GM19452 (cell line): ENCODE results near the gene STT3A.
A peak's percentile ranks its signal among the peaks of the same experiment; 100 is the strongest.
"Not testable (repeated sequence)": the region's sequence is repeated elsewhere in the genome, so short reads cannot be mapped to it uniquely, and the experiment has no call there.

ENCODE experiments used
- ATAC-seq: cut with Tn5 transposase; IDR thresholded peaks from one replicate; pipeline ENCODE4 v1.9.1; 2021; ENCODE audit not compliant: unreplicated experiment

STT3A gene

GRCh38 chr11:125592305-125593113, at the start of gene STT3A:
TSS of gene STT3A (plus strand) at chr11:125592852. CDS start at chr11:125595916, 3,064 bp downstream.
- ATAC-seq: peak; percentile 98

- ATAC-seq: no peak
These were observed 41.9 kb upstream of the STT3A start for GRCh38 chr11:125550780-125551179.

GRCh38 chr11:125551835-125552342, 40.8 kb upstream of the STT3A start:
- ATAC-seq: no peak

GRCh38 chr11:125552927-125553326, 39.7 kb upstream of the STT3A start:
- ATAC-seq: no peak

- ATAC-seq: no peak
These were observed 39.3 kb upstream of the STT3A start for GRCh38 chr11:125553357-125553756.

GRCh38 chr11:125554038-125554437, 38.6 kb upstream of the STT3A start:
- no peak for ATAC-seq

GRCh38 chr11:125559888-125560287, 32.8 kb upstream of the STT3A start:
- ATAC-seq: no peak

GRCh38 chr11:125561924-125562323, 30.7 kb upstream of the STT3A start:
- no peak for ATAC-seq

GRCh38 chr11:125562430-125562829, 30.2 kb upstream of the STT3A start:
- no peak for ATAC-seq

GRCh38 chr11:125564357-125564756, 28.3 kb upstream of the STT3A start:
- no peak for ATAC-seq

- ATAC-seq: no peak
These were observed 26.4 kb upstream of the STT3A start for GRCh38 chr11:125566235-125566634.

GRCh38 chr11:125568970-125569914, 23.4 kb upstream of the STT3A start, which contains the start of gene EI24:
TSS of gene EI24 (plus strand) at chr11:125569477. CDS start at chr11:125572528, 3,051 bp downstream.
- peak; percentile 97 for ATAC-seq

GRCh38 chr11:125569915-125570621, 22.6 kb upstream of the STT3A start:
- peak; percentile 35 for ATAC-seq

GRCh38 chr11:125570952-125571351, 21.7 kb upstream of the STT3A start:
- no peak for ATAC-seq

- no peak for ATAC-seq
These were observed 19.7 kb upstream of the STT3A start for GRCh38 chr11:125572916-125573315.

- not testable (repeated sequence) for ATAC-seq
These were observed 15.5 kb upstream of the STT3A start for GRCh38 chr11:125577181-125577580.

- ATAC-seq: no peak
These were observed 13.9 kb upstream of the STT3A start for GRCh38 chr11:125578783-125579182.

- no peak for ATAC-seq
These were observed 12.8 kb upstream of the STT3A start for GRCh38 chr11:125579811-125580210.

GRCh38 chr11:125583496-125583895, 9.2 kb upstream of the STT3A start:
- ATAC-seq: no peak

- ATAC-seq: no peak
These were observed 7.2 kb upstream of the STT3A start for GRCh38 chr11:125585487-125585886.

GRCh38 chr11:125586623-125587022, 6.0 kb upstream of the STT3A start:
- no peak for ATAC-seq
